HAP-1 (cell line): Measurements from ENCODE around the gene ZNF829.

Experiments
- DNase-seq, 2 experiments: peaks; one replicate each; pipeline ENCODE4 v3.0.0-alpha.2; 2016 to 2020; ENCODE audit warnings: low spot score in 2 of 2
- H3K27me3 ChIP-seq: fragments of 250-450 bp; sonication (Bioruptor Pico); 2 replicates; pipeline ENCODE4 v1.5.1; 2020; ENCODE audit warnings: low read depth, mild to moderate bottlenecking, moderate library complexity
- H3K36me3 ChIP-seq: fragments of 250-450 bp; sonication (Bioruptor Pico); replicated peaks from 2 replicates; pipeline ENCODE4 v1.5.1; 2020; ENCODE audit warnings: mild to moderate bottlenecking
- H3K4me1 ChIP-seq: fragments of 250-450 bp; sonication (Bioruptor Pico); 2 replicates; pipeline ENCODE4 v1.5.1; 2020; ENCODE audit warnings: mild to moderate bottlenecking
- H3K4me3 ChIP-seq: fragments of 250-450 bp; sonication (Bioruptor Pico); 2 replicates; pipeline ENCODE4 v1.5.1; 2020; ENCODE audit warnings: mild to moderate bottlenecking, moderate library complexity
- H3K9me3 ChIP-seq: fragments of 250-450 bp; sonication (Bioruptor Pico); 2 replicates; pipeline ENCODE4 v1.5.1; 2020; ENCODE audit warnings: mild to moderate bottlenecking, moderate library complexity
- in situ Hi-C: fragments of 300-500 bp; cut with MboI; formaldehyde crosslinking; loops from 3 replicates; pipeline ENCODE4 v1.14.3; 2020; ENCODE audit warnings: low sequenced_read_pairs, inconsistent platforms, mixed read lengths

ZNF829 gene

GRCh38 chr19:36915992-36916830, at the start of gene ZNF829, which contains the start of gene ZNF568:
ZNF829 (minus strand) TSS chr19:36916291; CDS start chr19:36915167, 1,124 bp downstream.
ZNF568 (plus strand) TSS chr19:36916332; CDS start chr19:36922771, 6,439 bp downstream.
- H3K27me3 ChIP-seq = no peaks in the 10 kb centered on the region
- no peaks in the 10 kb centered on the region for H3K36me3 ChIP-seq
- no peaks in the 10 kb centered on the region for H3K9me3 ChIP-seq
- in situ Hi-C loops = no loop called here
- no peak within 1 kb of the TSS for H3K4me3 ChIP-seq
- no peaks in the 10 kb centered on the region for H3K4me1 ChIP-seq
- DNase-seq = no peak

GRCh38 chr19:36963280-36963679, 47.2 kb upstream of the ZNF829 start:
- in situ Hi-C loops = no loop called here
- Histone ChIP-seq H3K9me3 (peaks cover 2% of the 10 kb centered on the region; the same call in 1 of the 2 replicates), H3K27me3 (no peaks in the 10 kb centered on the region), H3K4me3 (no peak overlapping the region), H3K4me1 (no peaks in the 10 kb centered on the region), H3K36me3 (no peaks in the 10 kb centered on the region)
- no peak for DNase-seq

GRCh38 chr19:36962346-36962745, 46.3 kb upstream of the ZNF829 start:
- in situ Hi-C loops = no loop called here
- Histone ChIP-seq H3K9me3 (peaks cover 2% of the 10 kb centered on the region; the same call in 1 of the 2 replicates), H3K27me3 (no peaks in the 10 kb centered on the region), H3K4me1 (no peaks in the 10 kb centered on the region), H3K36me3 (no peaks in the 10 kb centered on the region), H3K4me3 (no peak overlapping the region)
- no peak for DNase-seq

- in situ Hi-C loops = no loop called here
- Histone ChIP-seq H3K4me1 (no peaks in the 10 kb centered on the region), H3K9me3 (peaks cover 6% of the 10 kb centered on the region), H3K4me3 (no peak overlapping the region), H3K36me3 (no peaks in the 10 kb centered on the region), H3K27me3 (no peaks in the 10 kb centered on the region)
- no peak for DNase-seq
Measured at GRCh38 chr19:36950335-36951119, 34.4 kb upstream of the ZNF829 start.

- DNase-seq = no peak
- H3K9me3 ChIP-seq = 0 out of 2 replicates have a peak, but pooled peaks cover 3% of the 10 kb centered on the region
- H3K4me3 ChIP-seq = no peak overlapping the region
- H3K4me1 ChIP-seq = no peaks in the 10 kb centered on the region
- in situ Hi-C loops = no loop called here
- no peaks in the 10 kb centered on the region for H3K36me3 ChIP-seq
- no peaks in the 10 kb centered on the region for H3K27me3 ChIP-seq
Measured at GRCh38 chr19:36939153-36939552, 23.1 kb upstream of the ZNF829 start.

GRCh38 chr19:36931684-36932083, 15.6 kb upstream of the ZNF829 start:
- DNase-seq = no peak
- Histone ChIP-seq H3K36me3 (no peaks in the 10 kb centered on the region), H3K4me1 (no peaks in the 10 kb centered on the region), H3K9me3 (0 out of 2 replicates have a peak, but pooled peaks cover 3% of the 10 kb centered on the region), H3K27me3 (no peaks in the 10 kb centered on the region), H3K4me3 (no peak overlapping the region)
- in situ Hi-C loops = no loop called here

- no peaks in the 10 kb centered on the region for H3K27me3 ChIP-seq
- in situ Hi-C loops = no loop called here
- H3K9me3 ChIP-seq = no peaks in the 10 kb centered on the region
- no peaks in the 10 kb centered on the region for H3K36me3 ChIP-seq
- no peaks in the 10 kb centered on the region for H3K4me1 ChIP-seq
- no peak overlapping the region for H3K4me3 ChIP-seq
- no peak for DNase-seq
Measured at GRCh38 chr19:36918090-36918489, 2.0 kb upstream of the ZNF829 start.

GRCh38 chr19:36916991-36917390, 900 bp upstream of the ZNF829 start:
- no peaks in the 10 kb centered on the region for H3K4me1 ChIP-seq
- H3K4me3 ChIP-seq = no peak overlapping the region
- in situ Hi-C loops = no loop called here
- H3K9me3 ChIP-seq = no peaks in the 10 kb centered on the region
- no peaks in the 10 kb centered on the region for H3K27me3 ChIP-seq
- no peak for DNase-seq
- no peaks in the 10 kb centered on the region for H3K36me3 ChIP-seq

- no peak for DNase-seq
- Histone ChIP-seq H3K27me3 (no peaks in the 10 kb centered on the region), H3K36me3 (no peaks in the 10 kb centered on the region), H3K4me3 (no peak overlapping the region), H3K9me3 (no peaks in the 10 kb centered on the region; the same call in 1 of the 2 replicates), H3K4me1 (no peaks in the 10 kb centered on the region)
- in situ Hi-C loops = no loop called here
Measured at GRCh38 chr19:36898422-36898821, 17.7 kb downstream of the ZNF829 start.

GRCh38 chr19:36894849-36895383, 21.2 kb downstream of the ZNF829 start:
- Histone ChIP-seq H3K4me3 (no peak overlapping the region), H3K4me1 (no peaks in the 10 kb centered on the region), H3K9me3 (peaks cover 4% of the 10 kb centered on the region; the same call in 1 of the 2 replicates), H3K27me3 (no peaks in the 10 kb centered on the region), H3K36me3 (no peaks in the 10 kb centered on the region)
- no peak for DNase-seq
- in situ Hi-C loops = no loop called here

GRCh38 chr19:36891768-36892357, 24.2 kb downstream of the ZNF829 start:
- H3K36me3 ChIP-seq = no peaks in the 10 kb centered on the region
- H3K27me3 ChIP-seq = no peaks in the 10 kb centered on the region
- peaks cover 4% of the 10 kb centered on the region for H3K9me3 ChIP-seq
- DNase-seq = no peak
- H3K4me1 ChIP-seq = no peaks in the 10 kb centered on the region
- in situ Hi-C loops = no loop called here
- no peak overlapping the region for H3K4me3 ChIP-seq

- Histone ChIP-seq H3K9me3 (peaks cover 9% of the 10 kb centered on the region; the same call in 1 of the 2 replicates), H3K27me3 (no peaks in the 10 kb centered on the region), H3K4me1 (no peaks in the 10 kb centered on the region), H3K36me3 (no peaks in the 10 kb centered on the region), H3K4me3 (no peak overlapping the region)
- in situ Hi-C loops = no loop called here
- DNase-seq = no peak
Measured at GRCh38 chr19:36876993-36877938, 38.8 kb downstream of the ZNF829 start.
